ENCODE measurements around the gene MEIG1.
A peak's percentile ranks its signal among the peaks of the same experiment; 100 is the strongest.
"Not testable (repeated sequence)": the region's sequence is repeated elsewhere in the genome, so short reads cannot be mapped to it uniquely, and the experiment has no call there.

MEIG1 gene

DNA sequence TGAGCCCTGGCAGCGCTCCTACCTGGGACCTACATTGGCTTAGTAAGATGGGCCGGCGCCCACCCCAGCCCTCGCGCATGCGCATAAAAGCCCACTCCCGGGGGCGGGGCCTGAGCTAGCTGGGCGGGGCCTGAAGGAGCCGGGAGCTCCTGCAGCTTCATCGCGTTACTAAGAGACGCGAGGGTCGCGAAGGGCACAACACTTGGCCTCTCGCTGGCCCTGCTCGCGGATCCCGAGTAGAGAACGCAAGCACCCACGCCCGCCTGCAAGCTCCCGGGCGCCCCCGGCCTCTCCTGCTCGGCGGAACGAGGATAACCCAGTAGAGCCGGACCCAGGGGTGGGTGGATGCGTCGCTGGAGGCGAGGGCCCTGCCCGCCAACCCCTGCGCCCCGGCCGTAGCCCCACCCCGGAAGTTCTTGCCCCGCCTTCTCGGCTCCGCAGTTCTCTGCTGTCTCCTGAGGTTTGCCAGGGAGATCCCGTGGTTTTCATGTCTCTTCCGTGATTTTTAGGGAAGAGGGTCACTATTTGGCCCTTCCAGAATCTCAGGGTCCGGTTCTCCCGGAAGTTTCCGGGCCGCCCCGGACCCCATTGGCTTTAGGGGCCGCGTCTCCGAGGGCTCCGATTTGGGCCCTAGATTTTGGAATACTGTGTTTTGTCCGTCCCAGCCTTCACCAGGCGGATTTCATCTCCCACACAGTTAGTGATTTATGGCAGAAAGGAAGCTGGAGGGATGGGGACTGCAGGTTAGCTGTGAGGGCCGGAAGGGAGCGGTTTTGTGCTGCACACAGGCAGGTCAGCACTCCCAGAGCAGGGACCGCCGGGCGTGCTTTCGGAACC, at the start of gene MEIG1:
Gene MEIG1, plus strand, starts transcription at position 168 of the 837 bp plus-strand sequence. CDS start 7,081 bp downstream, outside the sequence.
- DNase-seq, result peak; percentile 10

- no peak for DNase-seq
These were observed 48.2 kb upstream of the MEIG1 start for GRCh38 chr10:14910953-14911352.

- DNase-seq, result no peak
These were observed 47.4 kb upstream of the MEIG1 start for GRCh38 chr10:14911801-14912200.

GRCh38 chr10:14916600-14916999, 42.6 kb upstream of the MEIG1 start:
- no peak for DNase-seq

DNA sequence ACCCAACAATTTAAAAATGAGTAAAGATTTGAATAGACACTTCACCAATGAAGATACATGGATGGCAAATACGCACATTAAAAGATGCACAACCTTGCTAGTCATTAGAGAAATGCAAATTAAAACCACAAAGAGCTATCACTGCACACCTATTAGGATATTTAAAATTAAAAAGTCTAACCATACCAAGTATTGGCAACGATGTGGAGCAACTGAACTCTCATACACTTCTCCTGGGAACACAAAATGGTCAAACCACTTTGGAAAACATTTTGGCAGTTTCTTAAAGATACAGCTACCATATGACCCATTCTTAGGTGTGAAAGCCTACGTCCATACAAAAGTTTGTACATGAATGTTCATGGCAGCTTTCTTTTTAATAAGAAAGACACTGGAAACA, 41.4 kb upstream of the MEIG1 start:
- no peak for DNase-seq

DNA sequence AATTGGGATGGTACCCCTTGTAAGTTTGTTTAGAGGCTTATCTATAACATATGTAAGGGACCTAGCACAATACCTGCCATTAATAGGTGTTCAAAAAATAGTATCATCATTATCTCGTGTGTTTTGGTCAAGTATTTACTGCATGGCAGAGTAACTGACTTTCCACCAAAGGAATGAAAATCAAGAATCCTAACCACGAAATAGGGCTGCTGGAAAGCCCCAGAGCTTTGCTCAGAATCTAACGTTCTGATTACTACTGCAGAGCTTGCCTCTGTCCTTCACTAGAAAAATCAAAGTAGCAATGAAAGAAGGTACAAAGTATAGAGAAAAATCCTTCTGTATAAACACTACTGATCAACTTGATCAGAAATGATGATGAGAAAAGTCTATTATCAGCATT, 40.2 kb upstream of the MEIG1 start:
- DNase-seq, result no peak

GRCh38 chr10:14924013-14924412, 35.2 kb upstream of the MEIG1 start:
- DNase-seq, result no peak

GRCh38 chr10:14925268-14925667, 33.9 kb upstream of the MEIG1 start:
- DNase-seq, result no peak

DNA sequence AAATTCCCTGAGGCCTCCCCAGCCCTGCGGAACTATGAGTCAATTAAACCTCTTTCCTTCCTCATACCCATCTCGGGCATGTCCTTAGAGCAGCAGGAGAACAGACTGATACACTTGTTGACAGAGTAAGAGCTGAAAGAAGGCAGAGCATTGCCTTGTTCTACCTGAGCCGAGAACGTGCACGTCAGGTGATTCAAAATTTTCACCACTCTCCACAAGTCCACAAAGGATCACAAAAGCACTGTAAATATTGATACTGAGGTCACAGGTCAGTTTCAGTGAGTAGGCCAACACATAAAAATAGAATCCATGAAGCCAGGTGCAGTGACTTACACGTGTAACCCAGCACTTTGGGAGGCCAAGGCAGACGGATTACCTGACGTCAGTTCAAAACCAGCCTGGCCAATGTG, 33.1 kb upstream of the MEIG1 start:
- DNase-seq, result no peak

DNA sequence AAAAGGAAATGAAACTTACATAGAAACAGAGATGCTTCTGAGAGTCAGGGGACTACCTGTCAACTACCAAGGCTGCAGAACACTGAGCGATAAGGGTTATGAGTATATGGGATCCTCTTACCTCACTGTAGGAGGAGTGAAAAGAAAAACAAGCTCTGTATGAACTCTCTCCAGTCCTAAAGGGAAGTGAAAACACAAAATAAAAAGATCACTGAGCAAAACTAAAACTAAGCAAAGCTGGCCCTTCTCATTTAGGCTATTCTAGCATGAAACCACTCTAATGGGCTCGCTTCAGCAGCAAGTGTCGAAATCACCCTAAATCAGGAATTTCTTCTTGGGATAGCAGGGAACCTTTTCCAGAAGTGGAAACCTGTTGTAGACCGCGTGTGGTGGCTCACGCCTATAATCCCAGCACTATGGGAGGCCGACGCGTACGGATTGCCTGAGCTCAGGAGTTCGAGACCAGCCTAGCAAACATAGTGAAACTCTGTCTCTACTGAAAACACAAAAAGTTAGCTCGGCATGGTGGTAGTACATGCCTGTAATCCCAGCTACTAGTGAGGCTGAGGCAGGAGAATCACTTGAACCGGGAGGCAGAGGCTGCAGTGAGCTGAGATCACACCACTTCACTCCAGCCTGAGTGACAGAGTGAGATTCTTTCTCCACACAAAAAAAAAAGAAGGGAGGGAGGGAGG, 32.3 kb upstream of the MEIG1 start:
- no peak for DNase-seq

- DNase-seq, result no peak
These were observed 28.6 kb upstream of the MEIG1 start for GRCh38 chr10:14930610-14931009.

- DNase-seq, result no peak
These were observed 22.6 kb upstream of the MEIG1 start for GRCh38 chr10:14936584-14936983.

GRCh38 chr10:14938971-14939370, 20.2 kb upstream of the MEIG1 start:
- DNase-seq, result not testable (repeated sequence)

GRCh38 chr10:14942147-14942949, 16.8 kb upstream of the MEIG1 start:
- not testable (repeated sequence) for DNase-seq

GRCh38 chr10:14942950-14943338, 16.2 kb upstream of the MEIG1 start:
- DNase-seq, result not testable (repeated sequence)

DNA sequence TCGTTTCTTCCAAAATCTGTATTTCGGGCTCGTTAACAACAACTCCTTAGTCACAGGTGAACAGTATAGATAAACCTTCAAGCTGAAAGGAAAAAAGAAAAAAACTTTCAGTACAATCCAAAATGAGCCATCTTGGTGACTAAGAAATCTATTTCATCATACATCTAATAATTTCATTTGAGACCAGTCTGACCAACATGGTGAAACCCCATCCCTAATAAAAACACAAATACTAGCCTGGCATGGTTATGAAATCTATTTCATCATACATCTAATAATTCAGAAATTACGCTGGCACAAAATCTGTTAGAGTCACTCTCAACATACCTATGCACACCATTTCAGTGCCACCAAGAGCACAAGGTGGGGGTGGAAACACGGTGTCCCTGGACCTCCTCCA, 14.1 kb upstream of the MEIG1 start:
- DNase-seq, result no peak

- DNase-seq, result no peak
These were observed 11.9 kb upstream of the MEIG1 start for GRCh38 chr10:14947268-14947667.

GRCh38 chr10:14949291-14949690, 9.9 kb upstream of the MEIG1 start:
- DNase-seq, result no peak

GRCh38 chr10:14952851-14953423, 6.3 kb upstream of the MEIG1 start:
- DNase-seq, result no peak

DNA sequence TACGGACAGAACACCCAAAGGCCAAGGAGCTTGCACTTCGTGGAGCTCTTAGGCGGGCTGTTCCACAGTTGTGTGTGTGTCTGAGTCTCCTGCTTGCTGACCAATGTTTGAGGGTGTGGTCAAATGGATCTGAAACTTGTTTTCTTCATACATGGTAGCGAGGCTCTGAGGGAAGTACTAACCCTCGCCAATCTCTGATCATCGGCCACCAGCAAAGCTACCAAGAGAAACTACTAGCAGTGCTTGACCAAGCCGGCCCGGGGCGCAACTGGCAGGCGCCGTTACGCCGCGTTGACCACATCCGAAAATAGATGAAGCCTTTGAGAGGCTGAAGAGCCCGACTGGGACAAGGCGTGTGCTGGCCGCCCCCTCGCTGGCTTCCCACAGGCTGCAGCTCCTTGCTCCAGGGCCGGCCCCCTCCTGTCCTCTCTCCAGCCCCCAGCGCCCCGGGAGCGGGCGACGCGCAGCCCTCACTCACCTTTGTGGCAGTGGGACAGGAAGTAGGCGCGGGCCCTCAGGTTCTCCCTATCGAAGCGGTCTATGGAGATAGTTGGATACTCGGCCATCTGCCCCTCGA, 5.7 kb upstream of the MEIG1 start:
- DNase-seq, result no peak

DNA sequence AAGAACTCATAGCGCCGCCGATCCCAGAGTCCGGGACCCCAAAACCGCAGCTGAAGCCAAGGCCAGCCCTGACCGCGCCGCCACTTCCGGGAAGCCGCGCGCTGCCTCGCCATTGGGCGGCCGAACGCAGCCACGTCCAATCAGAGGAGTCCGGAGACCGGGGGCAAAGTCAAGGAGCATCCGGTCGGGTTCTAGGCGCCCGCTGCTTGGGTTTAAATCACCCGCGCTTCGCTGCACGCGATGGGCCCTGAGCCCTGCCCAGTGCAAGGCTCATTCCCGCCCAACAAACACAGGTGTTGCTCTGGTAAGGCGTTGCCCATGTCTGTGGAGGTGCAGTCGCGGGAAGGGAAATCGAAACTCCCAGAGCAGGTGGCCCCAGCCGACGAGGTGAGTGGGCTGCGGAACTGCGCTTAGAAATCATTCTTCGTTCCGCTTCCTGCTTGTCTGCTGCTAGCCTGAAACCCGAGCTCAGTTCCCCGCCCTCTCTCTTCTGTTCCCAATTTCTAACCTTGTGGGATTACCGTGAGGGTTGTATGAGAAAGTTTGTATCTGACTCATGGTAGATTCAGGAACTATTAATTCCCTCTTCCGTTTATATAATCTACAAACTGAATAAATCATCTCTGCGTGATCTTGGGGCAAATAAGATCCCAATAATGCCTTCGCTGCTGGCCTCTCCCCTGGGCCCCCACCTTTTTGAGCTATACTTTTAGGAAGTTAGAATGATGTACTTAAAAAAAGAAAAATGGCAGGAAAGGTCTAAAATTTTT, 5.0 kb upstream of the MEIG1 start, which contains the start of gene DCLRE1C:
Gene DCLRE1C, minus strand, starts transcription at position 96 of the 770 bp plus-strand sequence. Its CDS starts 86 bp downstream, at position 10.
- peak; percentile 75 for DNase-seq

- DNase-seq, result no peak
These were observed 4.3 kb upstream of the MEIG1 start for GRCh38 chr10:14954934-14955333.
